MM.1S (cell line): ENCODE measurements around the gene PSMB11.

ENCODE experiments used
- DNase-seq: peaks from one replicate; pipeline ENCODE4 v3.0.0-alpha.2; 2015
- H2AFZ ChIP-seq: fragments of 300-600 bp; sonication (generic); 2 replicates; pipeline ENCODE4 v1.6.0; 2016; ENCODE audit warnings: antibody characterized with exemption, low read length
- H3F3A ChIP-seq: fragments of 300-600 bp; sonication (generic); 2 replicates; pipeline ENCODE4 v1.6.1; 2016; ENCODE audit warnings: mild to moderate bottlenecking, antibody characterized with exemption, low read length, moderate library complexity, mixed read lengths; ENCODE audit not compliant: insufficient read depth
- H3K27ac ChIP-seq: fragments of 300-600 bp; sonication (generic); 2 replicates; pipeline ENCODE4 v1.5.1; 2016; ENCODE audit warnings: mild to moderate bottlenecking, low read length
- H3K27me3 ChIP-seq: fragments of 300-600 bp; sonication (generic); replicated peaks from 2 replicates; pipeline ENCODE4 v1.6.0; 2016; ENCODE audit warnings: low read length; ENCODE audit not compliant: insufficient read depth
- H3K36me3 ChIP-seq: fragments of 300-600 bp; sonication (generic); replicated peaks from 2 replicates; pipeline ENCODE4 v1.6.1; 2016; ENCODE audit warnings: mild to moderate bottlenecking, low read length, mixed read lengths; ENCODE audit not compliant: insufficient read depth
- H3K4me1 ChIP-seq: fragments of 300-600 bp; sonication (generic); 2 replicates; pipeline ENCODE4 v1.6.1; 2016; ENCODE audit warnings: low read length, mixed read lengths
- H3K4me2 ChIP-seq: fragments of 300-600 bp; sonication (generic); 2 replicates; pipeline ENCODE4 v1.6.0; 2016; ENCODE audit warnings: low read depth, low read length
- H3K4me3 ChIP-seq: fragments of 300-600 bp; sonication (generic); 2 replicates; pipeline ENCODE4 v1.5.1; 2016; ENCODE audit warnings: low read length, mixed read lengths
- H3K79me2 ChIP-seq: fragments of 300-600 bp; sonication (generic); 2 replicates; pipeline ENCODE4 v1.6.1; 2016; ENCODE audit warnings: mixed run types, low read length, mixed read lengths
- H3K9ac ChIP-seq: fragments of 300-600 bp; sonication (generic); 2 replicates; pipeline ENCODE4 v1.6.1; 2016; ENCODE audit warnings: low read length, mixed read lengths
- H3K9me2 ChIP-seq: fragments of 300-600 bp; sonication (generic); replicated peaks from 2 replicates; pipeline ENCODE4 v1.6.1; 2016; ENCODE audit warnings: mild to moderate bottlenecking, low read length, mixed read lengths; ENCODE audit not compliant: insufficient read depth
- H3K9me3 ChIP-seq: fragments of 300-600 bp; sonication (generic); replicated peaks from 2 replicates; pipeline ENCODE4 v1.6.1; 2016; ENCODE audit warnings: mild to moderate bottlenecking, low read length, mixed read lengths; ENCODE audit not compliant: insufficient read depth
- H4K20me1 ChIP-seq: fragments of 300-600 bp; sonication (generic); 2 replicates; pipeline ENCODE4 v1.6.1; 2016; ENCODE audit warnings: mild to moderate bottlenecking, low read length, moderate library complexity, mixed read lengths; ENCODE audit not compliant: insufficient read depth
- EZH2 ChIP-seq: fragments of 300-600 bp; sonication (generic); optimal IDR thresholded peaks from 2 replicates; pipeline ENCODE3; 2017; ENCODE audit warnings: low read depth, mild to moderate bottlenecking, antibody characterized with exemption, low read length, mixed read lengths
- EZH2phosphoT487 ChIP-seq: fragments of 300-600 bp; sonication (generic); IDR thresholded peaks from 2 replicates; pipeline ENCODE4 v1.6.1; 2018; ENCODE audit warnings: antibody characterized with exemption, low read length
- TF ChIP-seq, protein P1 (sequence below): fragments of 300-600 bp; sonication (generic); IDR thresholded peaks from 2 replicates; pipeline ENCODE4 v1.5.1; 2016; ENCODE audit warnings: antibody characterized with exemption, low read length, mixed read lengths

Gene PSMB11

DNA sequence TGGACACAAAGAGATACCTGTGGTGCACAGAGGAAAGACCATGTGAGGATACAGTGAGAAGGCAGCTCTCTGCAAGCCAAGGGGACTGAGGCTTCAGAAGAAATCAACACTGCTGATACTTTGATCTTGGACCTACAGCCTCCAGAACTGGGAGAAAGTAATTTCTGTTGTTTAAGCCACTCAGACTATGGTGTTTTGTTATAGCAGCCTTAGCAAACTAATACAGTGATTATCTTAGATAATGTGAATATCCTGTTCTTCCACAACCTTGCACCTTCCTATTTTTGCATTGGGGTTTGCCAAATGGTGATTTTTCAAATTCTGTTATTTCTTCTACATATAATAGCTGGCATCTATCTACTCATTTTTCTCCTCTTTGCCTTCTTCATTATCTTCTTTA is 23.9 kb upstream of the PSMB11 start:
- DNase-seq: no peak
- Histone ChIP-seq H3K4me1 (no peaks in the 10 kb centered on the region), H3K9me3 (no peaks in the 10 kb centered on the region), H3K27ac (no peak overlapping the region), H3K36me3 (no peaks in the 10 kb centered on the region), H3F3A (no peaks in the 10 kb centered on the region), H3K4me3 (no peak overlapping the region), H3K79me2 (no peaks in the 10 kb centered on the region), H3K9me2 (no peaks in the 10 kb centered on the region), H3K4me2 (no peak overlapping the region), H3K9ac (no peak overlapping the region), H2AFZ (no peak overlapping the region), H3K27me3 (no peaks in the 10 kb centered on the region), H4K20me1 (no peaks in the 10 kb centered on the region)
- TF ChIP-seq, protein P1, sequence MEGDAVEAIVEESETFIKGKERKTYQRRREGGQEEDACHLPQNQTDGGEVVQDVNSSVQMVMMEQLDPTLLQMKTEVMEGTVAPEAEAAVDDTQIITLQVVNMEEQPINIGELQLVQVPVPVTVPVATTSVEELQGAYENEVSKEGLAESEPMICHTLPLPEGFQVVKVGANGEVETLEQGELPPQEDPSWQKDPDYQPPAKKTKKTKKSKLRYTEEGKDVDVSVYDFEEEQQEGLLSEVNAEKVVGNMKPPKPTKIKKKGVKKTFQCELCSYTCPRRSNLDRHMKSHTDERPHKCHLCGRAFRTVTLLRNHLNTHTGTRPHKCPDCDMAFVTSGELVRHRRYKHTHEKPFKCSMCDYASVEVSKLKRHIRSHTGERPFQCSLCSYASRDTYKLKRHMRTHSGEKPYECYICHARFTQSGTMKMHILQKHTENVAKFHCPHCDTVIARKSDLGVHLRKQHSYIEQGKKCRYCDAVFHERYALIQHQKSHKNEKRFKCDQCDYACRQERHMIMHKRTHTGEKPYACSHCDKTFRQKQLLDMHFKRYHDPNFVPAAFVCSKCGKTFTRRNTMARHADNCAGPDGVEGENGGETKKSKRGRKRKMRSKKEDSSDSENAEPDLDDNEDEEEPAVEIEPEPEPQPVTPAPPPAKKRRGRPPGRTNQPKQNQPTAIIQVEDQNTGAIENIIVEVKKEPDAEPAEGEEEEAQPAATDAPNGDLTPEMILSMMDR: no peak
- TF ChIP-seq EZH2 (no peak), EZH2phosphoT487 (no peak)

DNA sequence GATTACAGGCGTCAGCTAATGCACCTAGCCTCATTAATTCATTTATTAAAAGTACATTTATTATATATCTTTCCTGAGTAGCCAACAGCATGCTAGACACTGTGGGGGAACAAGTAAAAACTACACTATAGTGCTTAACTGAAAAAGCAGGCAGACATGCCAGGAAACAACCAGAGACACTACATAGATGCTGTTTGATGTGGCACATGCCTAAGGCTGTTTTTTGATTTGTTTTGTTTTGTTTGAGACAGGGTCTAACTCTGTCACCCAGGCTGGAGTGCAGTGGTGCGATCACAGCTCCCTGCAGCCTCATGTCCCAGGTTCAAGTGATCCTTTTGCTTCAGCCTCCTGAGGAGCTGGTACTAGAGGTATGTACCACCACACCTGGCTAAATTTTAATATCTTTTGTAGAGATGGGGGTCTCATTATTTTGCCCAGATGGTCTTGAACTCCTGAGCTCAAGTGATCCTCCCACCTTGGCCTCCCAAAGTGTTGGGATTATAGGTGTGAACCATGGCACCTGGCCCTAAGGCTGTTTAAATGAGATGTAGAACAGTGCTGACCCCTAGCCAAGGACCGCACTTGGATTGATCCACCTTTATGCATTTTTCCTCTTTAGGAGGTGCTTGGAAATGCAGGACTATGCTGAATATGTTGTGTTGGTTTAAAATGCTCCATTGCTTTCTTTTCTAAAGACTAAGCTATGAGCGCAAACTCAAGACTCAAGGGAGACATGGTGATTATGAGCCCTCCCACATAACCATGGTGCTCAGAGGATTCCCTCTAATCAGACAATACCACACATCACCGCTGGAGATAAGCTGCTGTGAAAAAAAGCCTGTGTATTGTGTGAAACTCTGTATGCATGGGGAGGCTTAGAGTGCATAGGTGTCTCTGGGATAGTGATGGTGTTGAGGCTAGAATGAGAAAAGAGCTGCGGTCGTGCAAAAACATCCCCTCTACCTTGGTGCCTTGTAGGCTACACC is 21.6 kb upstream of the PSMB11 start:
- Histone ChIP-seq H3K4me2 (no peak overlapping the region), H3K27me3 (no peaks in the 10 kb centered on the region), H3K9me2 (no peaks in the 10 kb centered on the region), H3K27ac (no peak overlapping the region), H4K20me1 (no peaks in the 10 kb centered on the region), H3K9me3 (no peaks in the 10 kb centered on the region), H3K9ac (no peak overlapping the region), H3K36me3 (no peaks in the 10 kb centered on the region), H3K4me3 (no peak overlapping the region), H3F3A (no peaks in the 10 kb centered on the region), H3K4me1 (no peaks in the 10 kb centered on the region), H2AFZ (no peak overlapping the region), H3K79me2 (no peaks in the 10 kb centered on the region)
- TF ChIP-seq EZH2: no peak
- TF ChIP-seq, protein P1: no peak
- no peak for TF ChIP-seq EZH2phosphoT487
- DNase-seq: no peak

DNA sequence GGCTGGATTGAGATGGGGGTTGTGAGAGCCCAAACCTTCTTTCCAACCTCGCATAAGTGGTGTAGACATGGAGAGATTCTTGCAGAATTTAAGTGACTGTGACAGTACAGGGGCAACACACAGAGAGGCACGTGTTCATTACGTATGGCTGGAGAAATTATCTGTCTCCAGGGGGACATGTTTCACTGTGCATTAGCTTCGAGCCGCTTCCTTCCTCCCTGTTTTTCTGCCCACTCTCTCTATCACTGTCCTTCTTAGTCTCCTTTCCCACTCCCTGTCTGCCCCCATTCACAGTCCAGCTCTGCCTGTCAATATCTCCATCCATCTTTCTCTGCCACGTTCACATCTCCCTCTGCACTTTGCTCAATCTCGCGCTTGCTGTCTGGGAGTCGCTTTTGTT is 20.6 kb upstream of the PSMB11 start:
- Histone ChIP-seq H3K4me3 (no peak overlapping the region), H4K20me1 (no peaks in the 10 kb centered on the region), H3F3A (no peaks in the 10 kb centered on the region), H3K9me3 (no peaks in the 10 kb centered on the region), H3K4me1 (no peaks in the 10 kb centered on the region), H2AFZ (no peak overlapping the region), H3K27ac (no peak overlapping the region), H3K4me2 (no peak overlapping the region), H3K27me3 (no peaks in the 10 kb centered on the region), H3K79me2 (no peaks in the 10 kb centered on the region), H3K36me3 (no peaks in the 10 kb centered on the region), H3K9ac (no peak overlapping the region), H3K9me2 (no peaks in the 10 kb centered on the region)
- DNase-seq: no peak
- no peak for TF ChIP-seq EZH2phosphoT487
- TF ChIP-seq EZH2: no peak
- TF ChIP-seq, protein P1: no peak
